Measurements from ENCODE around the gene SPAG6. TPM values are rescaled to one million over a fixed set of nuclear protein-coding genes. Genes with fewer than 3 reads are reported as not detected.

SPAG6 gene
- total RNA-seq, 4 donors from 2014 or later: not detected

DNA sequence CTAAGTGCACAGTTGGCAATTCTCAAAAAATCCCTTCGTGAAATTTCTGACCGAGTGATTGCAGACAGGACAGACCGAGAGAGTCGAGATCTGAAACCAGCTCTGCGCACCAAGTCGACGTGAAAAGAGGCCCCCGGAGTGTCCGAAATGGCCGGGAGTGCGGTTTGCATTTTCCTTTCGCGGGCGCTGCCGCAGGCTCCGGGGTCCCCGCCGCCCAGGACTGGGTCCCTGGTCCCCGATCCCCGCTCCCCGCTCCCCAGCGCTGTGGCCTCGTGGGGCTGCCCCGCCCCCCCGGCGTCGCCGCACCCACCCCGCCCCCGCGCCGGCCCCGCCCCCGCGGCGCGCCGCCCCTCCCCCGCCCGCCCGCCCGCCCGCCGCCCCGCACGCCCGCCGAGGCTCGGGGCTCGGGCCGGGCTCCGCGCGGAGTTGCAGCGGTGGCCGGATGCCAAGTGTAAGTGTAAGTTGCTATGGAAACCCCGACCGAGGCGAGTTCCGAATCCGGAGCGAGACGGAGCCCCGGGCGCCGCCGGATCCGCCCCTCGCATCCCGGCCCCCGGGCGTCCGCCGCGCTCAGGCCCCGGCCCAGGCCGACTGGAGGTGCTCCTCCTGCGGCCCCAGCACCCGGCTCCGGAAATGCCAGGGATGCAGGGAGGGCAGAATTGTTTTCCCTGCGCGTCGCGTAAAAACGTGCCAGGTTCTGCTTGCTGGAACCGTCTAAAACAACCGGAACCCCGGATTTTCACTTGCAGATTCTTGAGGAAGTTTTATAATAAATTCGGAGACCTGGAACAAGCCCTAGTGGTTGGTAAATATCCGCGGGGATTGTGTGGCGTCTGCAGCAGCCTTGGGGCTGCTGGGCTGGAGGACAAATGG is 19.8 kb upstream of the SPAG6 start:
- WGBS, 2 donors: 0 to 1% methylated on average over 30 to 34 of the region's 92 CpGs
- Histone ChIP-seq H3K4me3 (peak overlapping the region; percentile 56 to 68 (median 58)), H3K4me1 (peaks cover 0 to 40% (median 20%) of the 10 kb centered on the region in 4 donors), H3K36me3 (peaks cover 0 to 33% (median 5%) of the 10 kb centered on the region in 3 donors), H3K27ac (peak overlapping the region; percentile 60 to 83 (median 78)), H3K9me3 (no peaks in the 10 kb centered on the region), H3K27me3 (no peaks in the 10 kb centered on the region)
- no peak for TF ChIP-seq POLR2A (IDR thresholded peaks at IDR 0.05)
- TF ChIP-seq EP300 (IDR thresholded peaks at IDR 0.05): peak in 1 of 2 donors; percentile 11
- TF ChIP-seq, protein P1, sequence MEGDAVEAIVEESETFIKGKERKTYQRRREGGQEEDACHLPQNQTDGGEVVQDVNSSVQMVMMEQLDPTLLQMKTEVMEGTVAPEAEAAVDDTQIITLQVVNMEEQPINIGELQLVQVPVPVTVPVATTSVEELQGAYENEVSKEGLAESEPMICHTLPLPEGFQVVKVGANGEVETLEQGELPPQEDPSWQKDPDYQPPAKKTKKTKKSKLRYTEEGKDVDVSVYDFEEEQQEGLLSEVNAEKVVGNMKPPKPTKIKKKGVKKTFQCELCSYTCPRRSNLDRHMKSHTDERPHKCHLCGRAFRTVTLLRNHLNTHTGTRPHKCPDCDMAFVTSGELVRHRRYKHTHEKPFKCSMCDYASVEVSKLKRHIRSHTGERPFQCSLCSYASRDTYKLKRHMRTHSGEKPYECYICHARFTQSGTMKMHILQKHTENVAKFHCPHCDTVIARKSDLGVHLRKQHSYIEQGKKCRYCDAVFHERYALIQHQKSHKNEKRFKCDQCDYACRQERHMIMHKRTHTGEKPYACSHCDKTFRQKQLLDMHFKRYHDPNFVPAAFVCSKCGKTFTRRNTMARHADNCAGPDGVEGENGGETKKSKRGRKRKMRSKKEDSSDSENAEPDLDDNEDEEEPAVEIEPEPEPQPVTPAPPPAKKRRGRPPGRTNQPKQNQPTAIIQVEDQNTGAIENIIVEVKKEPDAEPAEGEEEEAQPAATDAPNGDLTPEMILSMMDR (IDR thresholded peaks at IDR 0.05): peak in 1 of 5 experiments; percentile 10
- DNase-seq (ENCODE audit: low spot score in 2 of 2): peak in 1 of 2 donors; percentile 46

DNA sequence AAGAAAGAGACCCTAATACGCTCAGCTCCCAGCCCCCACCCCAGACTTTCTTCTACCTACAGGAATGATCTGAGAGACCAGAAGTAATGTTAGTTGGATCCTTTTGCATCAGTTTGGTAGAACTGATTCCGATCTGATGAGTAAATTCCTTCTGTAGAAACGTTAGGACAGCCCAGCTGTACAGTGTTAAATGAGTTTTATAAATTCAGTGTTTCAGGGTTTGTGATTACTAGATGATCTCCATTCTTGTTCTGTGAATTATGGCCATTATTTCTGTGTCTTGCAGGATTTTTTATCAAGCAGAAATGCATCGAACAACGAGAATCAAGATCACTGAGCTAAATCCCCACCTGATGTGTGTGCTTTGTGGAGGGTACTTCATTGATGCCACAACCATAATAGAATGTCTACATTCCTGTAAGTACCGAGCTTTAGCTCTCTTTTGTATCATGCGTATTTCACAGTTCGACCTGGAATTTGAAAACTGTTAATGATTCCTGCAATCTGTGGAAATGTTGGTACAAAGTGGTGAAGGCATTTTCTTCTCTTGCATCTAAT is 19.1 kb upstream of the SPAG6 start:
- 62 to 71% methylated on average over 8 of the region's 8 CpGs for WGBS, 2 donors
- no peak for TF ChIP-seq POLR2A (IDR thresholded peaks at IDR 0.05)
- TF ChIP-seq, protein P1 (IDR thresholded peaks at IDR 0.05): no peak
- no peak for TF ChIP-seq EP300 (IDR thresholded peaks at IDR 0.05)
- H3K4me3 ChIP-seq: peak overlapping the region; percentile 56 to 68 (median 58)
- H3K27ac ChIP-seq: peak overlapping the region in 3 of 4 donors; percentile 75 to 83 (median 81)
- no peak for DNase-seq (ENCODE audit: low spot score in 2 of 2)
- peaks cover 0 to 40% (median 20%) of the 10 kb centered on the region in 4 donors for H3K4me1 ChIP-seq
- no peaks in the 10 kb centered on the region for H3K27me3 ChIP-seq
- H3K9me3 ChIP-seq: no peaks in the 10 kb centered on the region
- H3K36me3 ChIP-seq: peaks cover 0 to 37% (median 5%) of the 10 kb centered on the region in 3 donors

- H3K36me3 ChIP-seq: peaks cover 0 to 37% (median 5%) of the 10 kb centered on the region in 3 donors
- WGBS, 2 donors: 96% methylated on average over 3 of the region's 3 CpGs
Observed at GRCh38 chr10:22329150-22329549, 16.1 kb upstream of the SPAG6 start.

GRCh38 chr10:22332116-22332692 is 13.1 kb upstream of the SPAG6 start:
- peaks cover 0 to 37% (median 5%) of the 10 kb centered on the region in 3 donors for H3K36me3 ChIP-seq
- 93 to 96% methylated on average over 7 of the region's 7 CpGs for WGBS, 2 donors
- H3K27me3 ChIP-seq: peaks cover 6 to 30% of the 10 kb centered on the region in 2 donors
- peaks cover 0 to 34% (median 27%) of the 10 kb centered on the region in 4 donors for H3K4me1 ChIP-seq
- H3K4me3 ChIP-seq: no peak overlapping the region
- TF ChIP-seq, protein P1 (IDR thresholded peaks at IDR 0.05): no peak
- no peak for TF ChIP-seq POLR2A (IDR thresholded peaks at IDR 0.05)
- no peak for TF ChIP-seq EP300 (IDR thresholded peaks at IDR 0.05)
- DNase-seq (ENCODE audit: low spot score in 2 of 2): no peak
- H3K9me3 ChIP-seq: peaks cover 0 to 5% (median 0%) of the 10 kb centered on the region in 4 donors
- H3K27ac ChIP-seq: no peak overlapping the region

More at GRCh38 chr10:22329150-22329549, 16.1 kb upstream of the SPAG6 start:
- no peak overlapping the region for H3K4me3 ChIP-seq
- H3K27me3 ChIP-seq: peaks cover 0 to under 1% of the 10 kb centered on the region in 2 donors
- no peak for DNase-seq (ENCODE audit: low spot score in 2 of 2)
- peaks cover 0 to 1% (median 0%) of the 10 kb centered on the region in 4 donors for H3K9me3 ChIP-seq
- H3K4me1 ChIP-seq: peaks cover 0 to 25% (median 17%) of the 10 kb centered on the region in 4 donors
- H3K27ac ChIP-seq: no peak overlapping the region
- TF ChIP-seq POLR2A (IDR thresholded peaks at IDR 0.05) (no peak), EP300 (IDR thresholded peaks at IDR 0.05) (no peak)
- TF ChIP-seq, protein P1 (IDR thresholded peaks at IDR 0.05): no peak

Data from tibial nerve (tissue), 4 donors.